OCI-LY1 (cell line): ENCODE measurements around the gene NALCN.

Source experiments
- H2AFZ ChIP-seq: fragments of 200-600 bp; sonication (generic), shearing (Covaris generic); 2 replicates; pipeline ENCODE4 v1.6.0; 2014; ENCODE audit warnings: antibody characterized with exemption, mild to moderate bottlenecking, low read length
- H3F3A ChIP-seq: fragments of 200-600 bp; sonication (generic), shearing (Covaris generic); 2 replicates; pipeline ENCODE4 v1.6.0; 2014; ENCODE audit warnings: mild to moderate bottlenecking, antibody characterized with exemption, low read length, moderate library complexity; ENCODE audit not compliant: insufficient read depth
- H3K27ac ChIP-seq: fragments of 200-600 bp; sonication (generic); 2 replicates; pipeline ENCODE4 v1.5.1; 2014; ENCODE audit warnings: low read length, mixed run types, mild to moderate bottlenecking, low read depth; ENCODE audit not compliant: poor library complexity, severe bottlenecking
- H3K27me3 ChIP-seq: fragments of 200-600 bp; sonication (generic); 2 replicates; pipeline ENCODE4 v1.6.0; 2014; ENCODE audit warnings: antibody characterized with exemption, mild to moderate bottlenecking, low read length, moderate library complexity; ENCODE audit not compliant: insufficient read depth
- H3K36me3 ChIP-seq: fragments of 200-600 bp; sonication (generic); 2 replicates; pipeline ENCODE4 v1.6.1; 2014; ENCODE audit warnings: mild to moderate bottlenecking, antibody characterized with exemption, low read length, moderate library complexity, mixed read lengths; ENCODE audit not compliant: insufficient read depth
- H3K4me1 ChIP-seq: fragments of 200-600 bp; sonication (generic); 2 replicates; pipeline ENCODE4 v1.5.1; 2014; ENCODE audit warnings: mild to moderate bottlenecking, low read length, moderate library complexity; ENCODE audit not compliant: insufficient read depth, severe bottlenecking
- H3K4me2 ChIP-seq: fragments of 200-600 bp; sonication (generic), shearing (Covaris generic); 2 replicates; pipeline ENCODE4 v1.6.1; 2014; ENCODE audit warnings: low read length
- H3K4me3 ChIP-seq: fragments of 200-600 bp; sonication (generic); 2 replicates; pipeline ENCODE4 v1.5.1; 2014; ENCODE audit warnings: low read length, low read depth, mild to moderate bottlenecking, mixed read lengths; ENCODE audit not compliant: poor library complexity, severe bottlenecking
- H3K79me2 ChIP-seq: fragments of 200-600 bp; shearing (Covaris generic); 2 replicates; pipeline ENCODE4 v1.6.1; 2016; ENCODE audit warnings: mixed run types, low read length, mixed read lengths; ENCODE audit not compliant: insufficient read depth
- H3K9ac ChIP-seq: fragments of 200-600 bp; sonication (generic), shearing (Covaris generic); 2 replicates; pipeline ENCODE4 v1.6.1; 2014; ENCODE audit warnings: mild to moderate bottlenecking, low read length, mixed read lengths
- H3K9me2 ChIP-seq: fragments of 200-600 bp; sonication (generic), shearing (Covaris generic); 2 replicates; pipeline ENCODE4 v1.6.1; 2014; ENCODE audit warnings: low read depth, mild to moderate bottlenecking, low read length, mixed read lengths
- H3K9me3 ChIP-seq: fragments of 200-600 bp; shearing (Covaris generic); 2 replicates; pipeline ENCODE4 v1.6.1; 2014; ENCODE audit warnings: low read length, mixed read lengths
- H4K20me1 ChIP-seq: fragments of 200-600 bp; sonication (generic), shearing (Covaris generic); 2 replicates; pipeline ENCODE4 v1.6.0; 2016; ENCODE audit warnings: mild to moderate bottlenecking, low read length; ENCODE audit not compliant: insufficient read depth
- CTCF ChIP-seq: fragments of 200-600 bp; sonication (generic), shearing (Covaris generic); IDR thresholded peaks from 2 replicates; pipeline ENCODE4 v1.5.1; 2017; ENCODE audit warnings: mild to moderate bottlenecking, antibody characterized with exemption, low read length, moderate library complexity, mixed read lengths
- EZH2 ChIP-seq: fragments of 200-600 bp; sonication (generic), shearing (Covaris generic); IDR thresholded peaks from 2 replicates; pipeline ENCODE4 v1.8.0; 2017; ENCODE audit warnings: borderline replicate concordance, mixed run types, mild to moderate bottlenecking, antibody characterized with exemption, low read length, moderate library complexity, mixed read lengths

The NALCN gene

GRCh38 chr13:101455863-101456262 is 39.6 kb upstream of the NALCN start:
- H3K9me2 ChIP-seq = no peaks in the 10 kb centered on the region
- no peaks in the 10 kb centered on the region for H3K9me3 ChIP-seq
- TF ChIP-seq CTCF (no peak), EZH2 (no peak)
- no peak overlapping the region for H3K4me2 ChIP-seq
- H3K27me3 ChIP-seq = no peaks in the 10 kb centered on the region
- no peaks in the 10 kb centered on the region for H3K79me2 ChIP-seq
- no peak overlapping the region for H3K9ac ChIP-seq
- no peaks in the 10 kb centered on the region for H3F3A ChIP-seq
- no peaks in the 10 kb centered on the region for H3K36me3 ChIP-seq
- no peak overlapping the region for H3K27ac ChIP-seq
- H3K4me1 ChIP-seq = no peaks in the 10 kb centered on the region
- no peak overlapping the region for H3K4me3 ChIP-seq
- H4K20me1 ChIP-seq = no peaks in the 10 kb centered on the region
- H2AFZ ChIP-seq = no peak overlapping the region

- Histone ChIP-seq H3K4me2 (no peak overlapping the region), H3K27ac (no peak overlapping the region), H3F3A (no peaks in the 10 kb centered on the region), H3K27me3 (no peaks in the 10 kb centered on the region), H3K4me1 (no peaks in the 10 kb centered on the region), H3K9me3 (no peaks in the 10 kb centered on the region), H3K36me3 (no peaks in the 10 kb centered on the region), H3K9ac (no peak overlapping the region), H3K4me3 (no peak overlapping the region), H2AFZ (no peak overlapping the region), H3K79me2 (no peaks in the 10 kb centered on the region), H4K20me1 (no peaks in the 10 kb centered on the region), H3K9me2 (no peaks in the 10 kb centered on the region)
- TF ChIP-seq CTCF = no peak
- no peak for TF ChIP-seq EZH2
Measured at GRCh38 chr13:101454767-101455166, 38.5 kb upstream of the NALCN start.

GRCh38 chr13:101453784-101454201 is 37.5 kb upstream of the NALCN start:
- Histone ChIP-seq H3K9ac (no peak overlapping the region), H3K4me3 (no peak overlapping the region), H3K27me3 (no peaks in the 10 kb centered on the region), H3K36me3 (no peaks in the 10 kb centered on the region), H4K20me1 (no peaks in the 10 kb centered on the region), H3K4me1 (no peaks in the 10 kb centered on the region), H3K4me2 (no peak overlapping the region), H3K27ac (no peak overlapping the region), H3K79me2 (no peaks in the 10 kb centered on the region), H3K9me2 (no peaks in the 10 kb centered on the region), H3F3A (no peaks in the 10 kb centered on the region), H3K9me3 (no peaks in the 10 kb centered on the region), H2AFZ (no peak overlapping the region)
- TF ChIP-seq CTCF (no peak), EZH2 (no peak)
